Stimulated activated naive CD8-positive, alpha-beta T cell treated with anti-CD3 and anti-CD28 coated beads, Interleukin-15, Interleukin-2, amounts not matched to agents 100 ng/mL and 50 ng/mL, for 24 hours (primary cell): ENCODE results near the gene CIDEA.

Experiments used
- H3K27ac Mint-ChIP-seq: one replicate; pipeline ENCODE4 v1.8.0; 2021; ENCODE audit warnings: mild to moderate bottlenecking, mixed read lengths
- H3K27me3 Mint-ChIP-seq: one replicate; pipeline ENCODE4 v1.8.0; 2021; ENCODE audit warnings: mixed read lengths
- H3K36me3 Mint-ChIP-seq: one replicate; pipeline ENCODE4 v1.8.0; 2021; ENCODE audit warnings: low read depth, mixed read lengths
- H3K4me1 Mint-ChIP-seq: one replicate; pipeline ENCODE4 v1.8.0; 2021; ENCODE audit warnings: low read depth, mixed read lengths
- H3K4me3 Mint-ChIP-seq: one replicate; pipeline ENCODE4 v1.8.0; 2021; ENCODE audit warnings: mild to moderate bottlenecking, mixed read lengths
- H3K9me3 Mint-ChIP-seq: one replicate; pipeline ENCODE4 v1.8.0; 2021; ENCODE audit warnings: mixed read lengths

Gene CIDEA

GRCh38 chr18:12310762-12311161, 56.6 kb downstream of the CIDEA start:
- H3K36me3 Mint-ChIP-seq = peaks cover 19% of the 10 kb centered on the region
- peaks cover 6% of the 10 kb centered on the region for H3K9me3 Mint-ChIP-seq
- no peak overlapping the region for H3K4me3 Mint-ChIP-seq
- H3K27me3 Mint-ChIP-seq = peaks cover 34% of the 10 kb centered on the region
- H3K4me1 Mint-ChIP-seq = peaks cover 28% of the 10 kb centered on the region
- H3K27ac Mint-ChIP-seq = no peak overlapping the region

GRCh38 chr18:12312976-12313375, 58.8 kb downstream of the CIDEA start:
- H3K4me3 Mint-ChIP-seq = no peak overlapping the region
- peaks cover 6% of the 10 kb centered on the region for H3K9me3 Mint-ChIP-seq
- H3K36me3 Mint-ChIP-seq = peaks cover 19% of the 10 kb centered on the region
- H3K27me3 Mint-ChIP-seq = peaks cover 16% of the 10 kb centered on the region
- peaks cover 26% of the 10 kb centered on the region for H3K4me1 Mint-ChIP-seq
- no peak overlapping the region for H3K27ac Mint-ChIP-seq

GRCh38 chr18:12313530-12314245, 59.5 kb downstream of the CIDEA start:
- Mint-ChIP-seq H3K4me1 (peaks cover 33% of the 10 kb centered on the region), H3K27ac (no peak overlapping the region), H3K4me3 (no peak overlapping the region), H3K9me3 (peaks cover 6% of the 10 kb centered on the region), H3K36me3 (peaks cover 19% of the 10 kb centered on the region), H3K27me3 (peaks cover 16% of the 10 kb centered on the region)

- Mint-ChIP-seq H3K4me3 (no peak overlapping the region), H3K36me3 (peaks cover 16% of the 10 kb centered on the region), H3K27ac (no peak overlapping the region), H3K27me3 (peaks cover 11% of the 10 kb centered on the region), H3K9me3 (peaks cover 6% of the 10 kb centered on the region), H3K4me1 (peaks cover 29% of the 10 kb centered on the region)
Observed at GRCh38 chr18:12314591-12315305, 60.6 kb downstream of the CIDEA start.

- H3K4me1 Mint-ChIP-seq = peaks cover 29% of the 10 kb centered on the region
- H3K4me3 Mint-ChIP-seq = no peak overlapping the region
- peaks cover 9% of the 10 kb centered on the region for H3K27me3 Mint-ChIP-seq
- peaks cover 6% of the 10 kb centered on the region for H3K9me3 Mint-ChIP-seq
- H3K36me3 Mint-ChIP-seq = peaks cover 17% of the 10 kb centered on the region
- H3K27ac Mint-ChIP-seq = no peak overlapping the region
Observed at GRCh38 chr18:12315490-12315889, 61.3 kb downstream of the CIDEA start.

GRCh38 chr18:12315911-12316310, 61.8 kb downstream of the CIDEA start:
- Mint-ChIP-seq H3K36me3 (peaks cover 16% of the 10 kb centered on the region), H3K4me3 (no peak overlapping the region), H3K27me3 (peaks cover 5% of the 10 kb centered on the region), H3K27ac (no peak overlapping the region), H3K4me1 (peaks cover 32% of the 10 kb centered on the region), H3K9me3 (peaks cover 6% of the 10 kb centered on the region)

- Mint-ChIP-seq H3K4me1 (peaks cover 38% of the 10 kb centered on the region), H3K4me3 (no peak overlapping the region), H3K9me3 (no peaks in the 10 kb centered on the region), H3K27me3 (no peaks in the 10 kb centered on the region), H3K36me3 (peaks cover 15% of the 10 kb centered on the region), H3K27ac (no peak overlapping the region)
Observed at GRCh38 chr18:12317664-12318333, 63.6 kb downstream of the CIDEA start.

- no peak overlapping the region for H3K4me3 Mint-ChIP-seq
- H3K36me3 Mint-ChIP-seq = peaks cover 20% of the 10 kb centered on the region
- H3K4me1 Mint-ChIP-seq = peaks cover 34% of the 10 kb centered on the region
- H3K27me3 Mint-ChIP-seq = no peaks in the 10 kb centered on the region
- H3K27ac Mint-ChIP-seq = no peak overlapping the region
- no peaks in the 10 kb centered on the region for H3K9me3 Mint-ChIP-seq
Observed at GRCh38 chr18:12318334-12318697, 64.2 kb downstream of the CIDEA start.

- no peak overlapping the region for H3K4me3 Mint-ChIP-seq
- peaks cover 31% of the 10 kb centered on the region for H3K4me1 Mint-ChIP-seq
- no peak overlapping the region for H3K27ac Mint-ChIP-seq
- no peaks in the 10 kb centered on the region for H3K9me3 Mint-ChIP-seq
- no peaks in the 10 kb centered on the region for H3K27me3 Mint-ChIP-seq
- peaks cover 24% of the 10 kb centered on the region for H3K36me3 Mint-ChIP-seq
Observed at GRCh38 chr18:12318857-12319256, 64.7 kb downstream of the CIDEA start.

GRCh38 chr18:12321333-12321732, 67.2 kb downstream of the CIDEA start:
- H3K9me3 Mint-ChIP-seq = no peaks in the 10 kb centered on the region
- peaks cover 23% of the 10 kb centered on the region for H3K4me1 Mint-ChIP-seq
- H3K36me3 Mint-ChIP-seq = peaks cover 38% of the 10 kb centered on the region
- H3K27me3 Mint-ChIP-seq = no peaks in the 10 kb centered on the region
- H3K27ac Mint-ChIP-seq = no peak overlapping the region
- H3K4me3 Mint-ChIP-seq = no peak overlapping the region

- Mint-ChIP-seq H3K9me3 (no peaks in the 10 kb centered on the region), H3K4me1 (peaks cover 13% of the 10 kb centered on the region), H3K36me3 (peaks cover 70% of the 10 kb centered on the region), H3K27ac (no peak overlapping the region), H3K27me3 (no peaks in the 10 kb centered on the region), H3K4me3 (no peak overlapping the region)
Observed at GRCh38 chr18:12324991-12325725, 71.0 kb downstream of the CIDEA start.

GRCh38 chr18:12325726-12326245, 71.6 kb downstream of the CIDEA start:
- peaks cover 11% of the 10 kb centered on the region for H3K4me1 Mint-ChIP-seq
- no peak overlapping the region for H3K27ac Mint-ChIP-seq

GRCh38 chr18:12326711-12327460, 72.7 kb downstream of the CIDEA start:
- Mint-ChIP-seq H3K27ac (no peak overlapping the region), H3K9me3 (no peaks in the 10 kb centered on the region), H3K27me3 (no peaks in the 10 kb centered on the region), H3K4me3 (no peak overlapping the region), H3K36me3 (peaks cover 58% of the 10 kb centered on the region), H3K4me1 (peaks cover 3% of the 10 kb centered on the region)

More at GRCh38 chr18:12325726-12326245, 71.6 kb downstream of the CIDEA start:
- Mint-ChIP-seq H3K36me3 (peaks cover 66% of the 10 kb centered on the region), H3K4me3 (no peak overlapping the region), H3K9me3 (no peaks in the 10 kb centered on the region), H3K27me3 (no peaks in the 10 kb centered on the region)
